ENCODE results near the gene INO80E.
"Not testable (repeated sequence)": the region's sequence is repeated elsewhere in the genome, so short reads cannot be mapped to it uniquely, and the experiment has no call there.

Gene INO80E

GRCh38 chr16:30010844-30011713 is 15.0 kb downstream of the INO80E start, which contains the start of gene DOC2A:
Gene DOC2A (minus strand): TSS chr16:30011027. CDS start chr16:30010222, 805 bp downstream.
- DNase-seq (ENCODE audit: low read depth) = no peak

- DNase-seq (ENCODE audit: low read depth) = no peak
Measured at GRCh38 chr16:30011714-30012504, 15.9 kb downstream of the INO80E start.

- not testable (repeated sequence) for DNase-seq (ENCODE audit: low read depth)
Measured at GRCh38 chr16:30012598-30012997, 16.6 kb downstream of the INO80E start.

- DNase-seq (ENCODE audit: low read depth) = not testable (repeated sequence)
Measured at GRCh38 chr16:30015450-30015849, 19.4 kb downstream of the INO80E start.

GRCh38 chr16:30016555-30017276 is 20.7 kb downstream of the INO80E start:
- DNase-seq (ENCODE audit: low read depth) = no peak

GRCh38 chr16:30017277-30017656 is 21.2 kb downstream of the INO80E start:
- DNase-seq (ENCODE audit: low read depth) = no peak

GRCh38 chr16:30017937-30018336 is 21.9 kb downstream of the INO80E start:
- not testable (repeated sequence) for DNase-seq (ENCODE audit: low read depth)

- no peak for DNase-seq (ENCODE audit: low read depth)
Measured at GRCh38 chr16:30018731-30019158, 22.7 kb downstream of the INO80E start.

GRCh38 chr16:30022887-30023286 is 26.8 kb downstream of the INO80E start, which contains the start of gene C16orf92:
Gene C16orf92 (plus strand): TSS chr16:30023198. CDS start chr16:30023341, 143 bp downstream.
- DNase-seq (ENCODE audit: low read depth) = no peak

- DNase-seq (ENCODE audit: low read depth) = no peak
Measured at GRCh38 chr16:30023586-30023985, 27.5 kb downstream of the INO80E start.

GRCh38 chr16:30024451-30024850 is 28.4 kb downstream of the INO80E start:
- DNase-seq (ENCODE audit: low read depth) = no peak

GRCh38 chr16:30025156-30025555 is 29.1 kb downstream of the INO80E start:
- DNase-seq (ENCODE audit: low read depth) = no peak

GRCh38 chr16:30025574-30025973 is 29.5 kb downstream of the INO80E start:
- DNase-seq (ENCODE audit: low read depth) = no peak

GRCh38 chr16:30026449-30026848 is 30.4 kb downstream of the INO80E start:
- no peak for DNase-seq (ENCODE audit: low read depth)

GRCh38 chr16:30027588-30028437 is 31.8 kb downstream of the INO80E start:
- DNase-seq (ENCODE audit: low read depth) = no peak

GRCh38 chr16:30028438-30029076 is 32.5 kb downstream of the INO80E start:
- DNase-seq (ENCODE audit: low read depth) = no peak

- DNase-seq (ENCODE audit: low read depth) = no peak
Measured at GRCh38 chr16:30030011-30030685, 34.1 kb downstream of the INO80E start.

- DNase-seq (ENCODE audit: low read depth) = no peak
Measured at GRCh38 chr16:30030841-30031413, 34.9 kb downstream of the INO80E start, which contains the start of gene TLCD3B. Gene TLCD3B (minus strand): TSS chr16:30031271. CDS start chr16:30030527, 744 bp downstream.

GRCh38 chr16:30031477-30031918 is 35.5 kb downstream of the INO80E start:
- DNase-seq (ENCODE audit: low read depth) = no peak

Measured in non-pigmented ciliary epithelial cell (primary cell).